Measurements from ENCODE around the gene TK1. TPM values are rescaled to one million over a fixed set of nuclear protein-coding genes. Genes with fewer than 3 reads are reported as not detected.
A peak's percentile ranks its signal among the peaks of the same experiment; 100 is the strongest.

Gene TK1
- total RNA-seq, 1 donor from 2014 or later = 12.0 TPM

- peaks cover 0 to 7% (median 0%) of the 10 kb centered on the region in 3 donors for H3K27me3 ChIP-seq (ENCODE audit: control insufficient read depth in 3 of 3, insufficient read depth in 3 of 3, low read length in 3 of 3)
- no peaks in the 10 kb centered on the region for H3K36me3 ChIP-seq (ENCODE audit: control insufficient read depth in 3 of 3, insufficient read depth in 3 of 3, low read length in 3 of 3)
- H3K9ac ChIP-seq (ENCODE audit: low read depth in 1 of 3, low read length in 3 of 3) = no peak overlapping the region
- H3K9me3 ChIP-seq (ENCODE audit: control insufficient read depth in 3 of 3, low read length in 3 of 3) = no peaks in the 10 kb centered on the region
- peaks cover 4 to 7% (median 5%) of the 10 kb centered on the region in 3 donors for H3K4me1 ChIP-seq (ENCODE audit: control insufficient read depth in 3 of 3, insufficient read depth in 3 of 3, low read length in 3 of 3)
- H3K4me3 ChIP-seq (ENCODE audit: low read length in 3 of 3) = no peak overlapping the region
- no peak overlapping the region for H3K27ac ChIP-seq (ENCODE audit: low read depth, low read length)
Observed at GRCh38 chr17:78219396-78220150, 32.7 kb upstream of the TK1 start.

DNA sequence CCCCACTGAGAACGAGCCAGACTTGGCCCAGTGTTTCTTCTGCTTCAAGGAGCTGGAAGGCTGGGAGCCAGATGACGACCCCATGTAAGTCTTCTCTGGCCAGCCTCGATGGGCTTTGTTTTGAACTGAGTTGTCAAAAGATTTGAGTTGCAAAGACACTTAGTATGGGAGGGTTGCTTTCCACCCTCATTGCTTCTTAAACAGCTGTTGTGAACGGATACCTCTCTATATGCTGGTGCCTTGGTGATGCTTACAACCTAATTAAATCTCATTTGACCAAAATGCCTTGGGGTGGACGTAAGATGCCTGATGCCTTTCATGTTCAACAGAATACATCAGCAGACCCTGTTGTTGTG, 27.8 kb upstream of the TK1 start:
- peak overlapping the region in 1 of 3 donors; percentile 57 for H3K9ac ChIP-seq (ENCODE audit: low read depth in 1 of 3, low read length in 3 of 3)
- no peaks in the 10 kb centered on the region for H3K9me3 ChIP-seq (ENCODE audit: control insufficient read depth in 3 of 3, low read length in 3 of 3)
- H3K27ac ChIP-seq (ENCODE audit: low read depth, low read length) = no peak overlapping the region
- no peaks in the 10 kb centered on the region for H3K27me3 ChIP-seq (ENCODE audit: control insufficient read depth in 3 of 3, insufficient read depth in 3 of 3, low read length in 3 of 3)
- peak overlapping the region in 2 of 3 donors; percentile 60 to 69 for H3K4me3 ChIP-seq (ENCODE audit: low read length in 3 of 3)
- peaks cover 5 to 6% (median 5%) of the 10 kb centered on the region in 3 donors for H3K4me1 ChIP-seq (ENCODE audit: control insufficient read depth in 3 of 3, insufficient read depth in 3 of 3, low read length in 3 of 3)
- no peaks in the 10 kb centered on the region for H3K36me3 ChIP-seq (ENCODE audit: control insufficient read depth in 3 of 3, insufficient read depth in 3 of 3, low read length in 3 of 3)

DNA sequence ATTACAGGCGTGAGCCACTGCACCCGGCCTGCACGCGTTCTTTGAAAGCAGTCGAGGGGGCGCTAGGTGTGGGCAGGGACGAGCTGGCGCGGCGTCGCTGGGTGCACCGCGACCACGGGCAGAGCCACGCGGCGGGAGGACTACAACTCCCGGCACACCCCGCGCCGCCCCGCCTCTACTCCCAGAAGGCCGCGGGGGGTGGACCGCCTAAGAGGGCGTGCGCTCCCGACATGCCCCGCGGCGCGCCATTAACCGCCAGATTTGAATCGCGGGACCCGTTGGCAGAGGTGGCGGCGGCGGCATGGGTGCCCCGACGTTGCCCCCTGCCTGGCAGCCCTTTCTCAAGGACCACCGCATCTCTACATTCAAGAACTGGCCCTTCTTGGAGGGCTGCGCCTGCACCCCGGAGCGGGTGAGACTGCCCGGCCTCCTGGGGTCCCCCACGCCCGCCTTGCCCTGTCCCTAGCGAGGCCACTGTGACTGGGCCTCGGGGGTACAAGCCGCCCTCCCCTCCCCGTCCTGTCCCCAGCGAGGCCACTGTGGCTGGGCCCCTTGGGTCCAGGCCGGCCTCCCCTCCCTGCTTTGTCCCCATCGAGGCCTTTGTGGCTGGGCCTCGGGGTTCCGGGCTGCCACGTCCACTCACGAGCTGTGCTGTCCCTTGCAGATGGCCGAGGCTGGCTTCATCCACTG, 27.3 kb upstream of the TK1 start, which contains the start of gene BIRC5:
TSS of gene BIRC5 (plus strand) at position 238 of the 690 bp plus-strand sequence. CDS start at position 302, 64 bp downstream.
- Histone ChIP-seq H3K27me3 (ENCODE audit: control insufficient read depth in 3 of 3, insufficient read depth in 3 of 3, low read length in 3 of 3) (no peaks in the 10 kb centered on the region), H3K4me1 (ENCODE audit: control insufficient read depth in 3 of 3, insufficient read depth in 3 of 3, low read length in 3 of 3) (peaks cover 5 to 6% (median 5%) of the 10 kb centered on the region in 3 donors), H3K9me3 (ENCODE audit: control insufficient read depth in 3 of 3, low read length in 3 of 3) (no peaks in the 10 kb centered on the region), H3K36me3 (ENCODE audit: control insufficient read depth in 3 of 3, insufficient read depth in 3 of 3, low read length in 3 of 3) (no peaks in the 10 kb centered on the region), H3K27ac (ENCODE audit: low read depth, low read length) (no peak within 1 kb of the TSS), H3K9ac (ENCODE audit: low read depth in 1 of 3, low read length in 3 of 3) (peak within 1 kb of the TSS in 1 of 3 donors; percentile 57), H3K4me3 (ENCODE audit: low read length in 3 of 3) (peak within 1 kb of the TSS; percentile 58 to 69 (median 60))

DNA sequence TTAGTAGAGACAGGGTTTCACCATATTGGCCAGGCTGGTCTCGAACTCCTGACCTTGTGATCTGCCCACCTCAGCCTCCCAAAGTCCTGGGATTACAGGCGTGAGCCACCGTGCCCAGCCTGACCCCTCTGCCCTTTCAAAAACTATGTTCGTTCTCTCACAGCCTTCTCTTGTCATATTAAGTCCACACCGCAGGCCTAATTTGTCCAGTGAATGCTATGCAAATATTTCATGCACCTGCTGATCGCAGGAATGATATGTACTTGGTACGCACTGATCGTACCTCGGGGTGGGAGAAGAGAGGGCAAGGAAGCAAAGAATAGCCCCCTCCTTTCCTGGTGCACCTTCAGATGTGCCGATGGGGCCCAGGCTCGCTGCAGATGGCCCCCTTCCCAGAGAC, 24.2 kb upstream of the TK1 start:
- Histone ChIP-seq H3K9me3 (ENCODE audit: control insufficient read depth in 3 of 3, low read length in 3 of 3) (no peaks in the 10 kb centered on the region), H3K4me1 (ENCODE audit: control insufficient read depth in 3 of 3, insufficient read depth in 3 of 3, low read length in 3 of 3) (peaks cover 5 to 6% (median 5%) of the 10 kb centered on the region in 3 donors), H3K4me3 (ENCODE audit: low read length in 3 of 3) (no peak overlapping the region), H3K36me3 (ENCODE audit: control insufficient read depth in 3 of 3, insufficient read depth in 3 of 3, low read length in 3 of 3) (no peaks in the 10 kb centered on the region), H3K9ac (ENCODE audit: low read depth in 1 of 3, low read length in 3 of 3) (no peak overlapping the region), H3K27me3 (ENCODE audit: control insufficient read depth in 3 of 3, insufficient read depth in 3 of 3, low read length in 3 of 3) (no peaks in the 10 kb centered on the region), H3K27ac (ENCODE audit: low read depth, low read length) (no peak overlapping the region)

GRCh38 chr17:78210111-78210510, 23.3 kb upstream of the TK1 start:
- no peaks in the 10 kb centered on the region for H3K27me3 ChIP-seq (ENCODE audit: control insufficient read depth in 3 of 3, insufficient read depth in 3 of 3, low read length in 3 of 3)
- H3K36me3 ChIP-seq (ENCODE audit: control insufficient read depth in 3 of 3, insufficient read depth in 3 of 3, low read length in 3 of 3) = no peaks in the 10 kb centered on the region
- peaks cover 5 to 6% (median 5%) of the 10 kb centered on the region in 3 donors for H3K4me1 ChIP-seq (ENCODE audit: control insufficient read depth in 3 of 3, insufficient read depth in 3 of 3, low read length in 3 of 3)
- no peaks in the 10 kb centered on the region for H3K9me3 ChIP-seq (ENCODE audit: control insufficient read depth in 3 of 3, low read length in 3 of 3)
- H3K27ac ChIP-seq (ENCODE audit: low read depth, low read length) = no peak overlapping the region
- no peak overlapping the region for H3K9ac ChIP-seq (ENCODE audit: low read depth in 1 of 3, low read length in 3 of 3)
- no peak overlapping the region for H3K4me3 ChIP-seq (ENCODE audit: low read length in 3 of 3)

DNA sequence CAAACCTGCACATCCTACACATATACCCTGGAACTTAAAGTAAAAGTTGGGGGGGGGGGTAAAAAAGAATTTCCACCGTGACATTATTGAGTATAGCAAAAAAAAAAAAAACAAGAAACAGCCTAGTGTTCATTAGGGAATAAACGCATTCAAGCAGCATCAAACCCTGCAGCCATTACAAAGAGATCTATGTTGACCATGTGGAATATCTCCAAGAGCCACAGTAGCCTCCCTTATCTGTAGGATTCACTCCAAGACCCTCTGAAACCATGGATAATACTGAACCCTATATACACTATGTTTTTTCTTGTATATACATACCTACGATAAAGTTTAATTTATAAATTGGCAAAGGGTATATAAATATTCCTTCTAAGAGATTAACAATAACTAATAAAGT, 21.6 kb upstream of the TK1 start:
- H3K4me3 ChIP-seq (ENCODE audit: low read length in 3 of 3) = no peak overlapping the region
- no peak overlapping the region for H3K27ac ChIP-seq (ENCODE audit: low read depth, low read length)
- H3K36me3 ChIP-seq (ENCODE audit: control insufficient read depth in 3 of 3, insufficient read depth in 3 of 3, low read length in 3 of 3) = peaks cover 0 to 11% (median under 1%) of the 10 kb centered on the region in 3 donors
- no peaks in the 10 kb centered on the region for H3K4me1 ChIP-seq (ENCODE audit: control insufficient read depth in 3 of 3, insufficient read depth in 3 of 3, low read length in 3 of 3)
- H3K9me3 ChIP-seq (ENCODE audit: control insufficient read depth in 3 of 3, low read length in 3 of 3) = no peaks in the 10 kb centered on the region
- H3K9ac ChIP-seq (ENCODE audit: low read depth in 1 of 3, low read length in 3 of 3) = no peak overlapping the region
- no peaks in the 10 kb centered on the region for H3K27me3 ChIP-seq (ENCODE audit: control insufficient read depth in 3 of 3, insufficient read depth in 3 of 3, low read length in 3 of 3)

GRCh38 chr17:78206298-78206697, 19.4 kb upstream of the TK1 start:
- no peak overlapping the region for H3K9ac ChIP-seq (ENCODE audit: low read depth in 1 of 3, low read length in 3 of 3)
- no peak overlapping the region for H3K4me3 ChIP-seq (ENCODE audit: low read length in 3 of 3)
- no peaks in the 10 kb centered on the region for H3K27me3 ChIP-seq (ENCODE audit: control insufficient read depth in 3 of 3, insufficient read depth in 3 of 3, low read length in 3 of 3)
- no peaks in the 10 kb centered on the region for H3K9me3 ChIP-seq (ENCODE audit: control insufficient read depth in 3 of 3, low read length in 3 of 3)
- no peak overlapping the region for H3K27ac ChIP-seq (ENCODE audit: low read depth, low read length)
- no peaks in the 10 kb centered on the region for H3K4me1 ChIP-seq (ENCODE audit: control insufficient read depth in 3 of 3, insufficient read depth in 3 of 3, low read length in 3 of 3)
- peaks cover 2 to 14% (median 2%) of the 10 kb centered on the region in 3 donors for H3K36me3 ChIP-seq (ENCODE audit: control insufficient read depth in 3 of 3, insufficient read depth in 3 of 3, low read length in 3 of 3)

DNA sequence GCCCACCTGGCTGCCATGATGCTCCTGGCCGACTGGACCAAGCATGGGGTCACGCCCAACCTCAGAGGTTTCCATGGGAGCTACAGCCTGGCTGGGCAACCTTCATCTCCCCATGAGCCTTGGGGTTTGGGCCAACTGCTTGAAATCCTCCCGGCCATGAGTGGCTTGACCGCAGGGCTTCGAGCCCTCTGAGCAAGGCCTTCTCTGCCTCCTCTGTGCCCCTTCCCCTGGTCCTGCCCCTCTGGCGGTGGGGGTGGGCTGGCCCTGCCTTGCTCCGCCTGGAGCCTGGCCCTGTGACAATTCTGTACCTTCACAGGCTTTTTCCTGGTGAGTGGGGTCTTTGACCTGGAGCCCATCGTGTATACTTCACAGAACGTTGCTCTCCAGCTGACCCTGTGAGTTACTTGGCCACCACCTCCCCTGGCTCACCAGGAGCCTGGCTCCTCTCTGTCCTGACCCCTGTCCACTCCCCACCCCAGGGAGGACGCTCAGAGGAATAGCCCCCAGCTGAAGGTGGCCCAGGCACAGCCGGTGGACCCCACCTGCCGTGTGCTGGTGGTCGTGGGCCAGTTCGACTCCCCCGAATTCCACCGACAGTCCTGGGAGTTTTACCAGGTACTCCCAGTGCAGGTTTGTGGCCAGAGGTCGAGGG, 18.4 kb upstream of the TK1 start:
- peaks cover 2 to 19% (median 2%) of the 10 kb centered on the region in 3 donors for H3K36me3 ChIP-seq (ENCODE audit: control insufficient read depth in 3 of 3, insufficient read depth in 3 of 3, low read length in 3 of 3)
- no peaks in the 10 kb centered on the region for H3K4me1 ChIP-seq (ENCODE audit: control insufficient read depth in 3 of 3, insufficient read depth in 3 of 3, low read length in 3 of 3)

GRCh38 chr17:78204387-78205123, 17.7 kb upstream of the TK1 start:
- no peaks in the 10 kb centered on the region for H3K9me3 ChIP-seq (ENCODE audit: control insufficient read depth in 3 of 3, low read length in 3 of 3)

More for the DNA sequence above, 18.4 kb upstream of the TK1 start:
- H3K4me3 ChIP-seq (ENCODE audit: low read length in 3 of 3) = no peak overlapping the region
- no peak overlapping the region for H3K9ac ChIP-seq (ENCODE audit: low read depth in 1 of 3, low read length in 3 of 3)
- no peaks in the 10 kb centered on the region for H3K27me3 ChIP-seq (ENCODE audit: control insufficient read depth in 3 of 3, insufficient read depth in 3 of 3, low read length in 3 of 3)
- H3K27ac ChIP-seq (ENCODE audit: low read depth, low read length) = no peak overlapping the region
- no peaks in the 10 kb centered on the region for H3K9me3 ChIP-seq (ENCODE audit: control insufficient read depth in 3 of 3, low read length in 3 of 3)

More at GRCh38 chr17:78204387-78205123, 17.7 kb upstream of the TK1 start:
- no peak overlapping the region for H3K4me3 ChIP-seq (ENCODE audit: low read length in 3 of 3)
- H3K4me1 ChIP-seq (ENCODE audit: control insufficient read depth in 3 of 3, insufficient read depth in 3 of 3, low read length in 3 of 3) = no peaks in the 10 kb centered on the region
- no peak overlapping the region for H3K9ac ChIP-seq (ENCODE audit: low read depth in 1 of 3, low read length in 3 of 3)
- H3K36me3 ChIP-seq (ENCODE audit: control insufficient read depth in 3 of 3, insufficient read depth in 3 of 3, low read length in 3 of 3) = peaks cover 2 to 19% (median 2%) of the 10 kb centered on the region in 3 donors
- no peak overlapping the region for H3K27ac ChIP-seq (ENCODE audit: low read depth, low read length)
- no peaks in the 10 kb centered on the region for H3K27me3 ChIP-seq (ENCODE audit: control insufficient read depth in 3 of 3, insufficient read depth in 3 of 3, low read length in 3 of 3)

Data from skeletal muscle tissue (tissue), 4 donors.